Gastroesophageal sphincter (tissue), 4 donors: ENCODE measurements around the gene INO80B. TPM values are rescaled to one million over a fixed set of nuclear protein-coding genes. Genes with fewer than 3 reads are reported as not detected.
A peak's percentile ranks its signal among the peaks of the same experiment; 100 is the strongest.

Experiments used
- ATAC-seq: fragments of 150-250 bp; one replicate; pipeline ENCODE4 v1.9.1; 2016; ENCODE audit warnings: mild to moderate bottlenecking, moderate library complexity
- H3K27ac ChIP-seq, 4 donors: fragments of 200-600 bp; sonication (generic) in 3 of 4; 1 replicate in 3 of 4; 2 replicates in 1 of 4; pipeline ENCODE4 v1.5.1; 2016 to 2019
- H3K27me3 ChIP-seq: fragments of 200-600 bp; sonication (generic); one replicate; pipeline ENCODE4 v1.5.1; 2019
- H3K36me3 ChIP-seq, 2 donors: fragments of 200-600 bp; sonication (generic); one replicate each; pipeline ENCODE4 v1.5.1; 2019; ENCODE audit warnings: control low read depth in 1 of 2
- H3K4me1 ChIP-seq, 3 donors: fragments of 200-600 bp; sonication (generic); 1 replicate in 2 of 3; 2 replicates in 1 of 3; pipeline ENCODE4 v1.5.1; 2016 to 2019; ENCODE audit warnings: control low read depth in 2 of 3
- H3K4me3 ChIP-seq, 2 donors: fragments of 200-600 bp; sonication (generic); one replicate each; pipeline ENCODE4 v1.5.1; 2019; ENCODE audit warnings: mild to moderate bottlenecking in 1 of 2, moderate library complexity in 1 of 2
- H3K9me3 ChIP-seq, 3 donors: fragments of 200-600 bp; sonication (generic); one replicate each; pipeline ENCODE4 v1.5.1; 2017 to 2019; ENCODE audit warnings: control low read depth in 2 of 3
- CTCF ChIP-seq, 4 experiments: fragments of 200-600 bp in 2 of 4; fragments of 450-650 bp in 2 of 4; sonication (generic) in 1 of 4; IDR thresholded peaks; one replicate each; pipeline ENCODE4 v1.5.1; 2017 to 2019; ENCODE audit warnings: antibody characterized with exemption in 4 of 4, mild to moderate bottlenecking in 2 of 4, moderate library complexity in 2 of 4
- EP300 ChIP-seq: sonication (generic); formaldehyde crosslinking; IDR thresholded peaks from one replicate; pipeline ENCODE4 v1.6.1; 2017; ENCODE audit warnings: antibody characterized with exemption, mild to moderate bottlenecking
- POLR2A ChIP-seq, 2 donors: fragments of 450-650 bp; IDR thresholded peaks; one replicate each; pipeline ENCODE4 v1.6.1; 2017; ENCODE audit warnings: antibody characterized with exemption in 2 of 2, mild to moderate bottlenecking in 2 of 2, moderate library complexity in 1 of 2
- POLR2AphosphoS5 ChIP-seq: sonication (generic); formaldehyde crosslinking; IDR thresholded peaks from one replicate; pipeline ENCODE4 v1.6.1; 2017; ENCODE audit warnings: antibody characterized with exemption
- WGBS, 2 donors: methylation state at CpG; one replicate each; pipeline ENCODE4 v1.1.5; 2018; ENCODE audit warnings: low coverage in 1 of 2; 5-methylcytosine and 5-hydroxymethylcytosine counted together
- total RNA-seq, 4 donors: library from RNA; depleted of rRNA; stranded (reverse); fragments of >200 nt; gene quantifications; one replicate each; pipeline ENCODE4 v1.1.0, GENCODE V29; 2016

The INO80B gene
- total RNA-seq, 4 donors from 2014 or later, result 14.3 to 26.4 (median 19.2) TPM

- H3K27ac ChIP-seq, result peak overlapping the region in 3 of 4 donors; percentile 70 to 88 (median 84)
- TF ChIP-seq POLR2A (IDR thresholded peaks at IDR 0.05) (no peak), CTCF (IDR thresholded peaks at IDR 0.05) (no peak), POLR2AphosphoS5 (no peak), EP300 (no peak)
- ATAC-seq, result no peak
Observed at GRCh38 chr2:74439373-74439772, 15.5 kb upstream of the INO80B start.

DNA sequence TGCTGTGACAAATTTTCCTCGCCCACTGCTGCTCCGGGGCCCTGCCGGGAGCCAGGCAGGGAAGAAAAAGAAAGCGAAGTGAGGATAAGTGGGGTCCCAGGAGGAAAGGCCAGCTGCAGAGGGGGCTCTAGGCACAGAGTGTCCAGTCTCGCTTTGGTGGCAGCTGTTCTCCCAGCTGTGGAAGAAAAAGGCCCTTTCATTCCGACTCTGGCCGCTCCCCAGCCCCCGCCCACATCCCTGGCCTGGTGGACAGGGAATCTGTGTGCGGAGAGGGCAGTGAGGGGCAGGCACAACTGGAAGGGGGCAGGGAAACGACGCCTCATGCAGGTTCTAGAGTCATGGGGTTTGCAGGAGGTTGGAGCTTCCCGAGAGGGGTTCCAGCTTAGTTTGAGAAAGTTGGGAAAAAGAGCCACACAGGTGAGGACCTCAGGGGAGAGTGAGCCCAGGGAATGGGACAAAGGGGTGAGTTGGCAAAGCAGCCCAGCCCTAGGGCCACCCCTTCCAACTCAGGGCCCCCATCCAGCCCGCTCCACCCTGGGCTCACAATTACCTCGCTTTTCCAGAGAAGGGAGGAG is 15.0 kb upstream of the INO80B start:
- H3K4me3 ChIP-seq, result peak overlapping the region; percentile 48 to 49
- no peaks in the 10 kb centered on the region for H3K9me3 ChIP-seq
- ATAC-seq, result peak; percentile 56
- H3K27me3 ChIP-seq, result peaks cover 29% of the 10 kb centered on the region
- TF ChIP-seq POLR2AphosphoS5 (peak; percentile 21), EP300 (no peak), POLR2A (IDR thresholded peaks at IDR 0.05) (no peak), CTCF (IDR thresholded peaks at IDR 0.05) (no peak)
- H3K36me3 ChIP-seq, result no peaks in the 10 kb centered on the region
- 0 to 7% methylated on average over 3 to 4 of the region's 14 CpGs for WGBS, 2 donors
- H3K4me1 ChIP-seq, result peaks cover 0 to 66% (median 13%) of the 10 kb centered on the region in 3 donors
- H3K27ac ChIP-seq, result peak overlapping the region; percentile 15 to 88 (median 77)

More at GRCh38 chr2:74439373-74439772, 15.5 kb upstream of the INO80B start:
- WGBS, 2 donors, result 0% methylated on average over 1 of the region's 3 CpGs; no CpG with 5 or more reads in 1 of the 2 donors
- H3K27me3 ChIP-seq, result peaks cover 29% of the 10 kb centered on the region
- no peaks in the 10 kb centered on the region for H3K36me3 ChIP-seq
- peaks cover 0 to 66% (median 13%) of the 10 kb centered on the region in 3 donors for H3K4me1 ChIP-seq
- no peaks in the 10 kb centered on the region for H3K9me3 ChIP-seq
- peak overlapping the region; percentile 48 to 49 for H3K4me3 ChIP-seq

GRCh38 chr2:74440378-74441169 is 14.3 kb upstream of the INO80B start:
- Histone ChIP-seq H3K27ac (peak overlapping the region; percentile 15 to 88 (median 77)), H3K4me3 (peak overlapping the region; percentile 48 to 49), H3K36me3 (no peaks in the 10 kb centered on the region), H3K27me3 (peaks cover 29% of the 10 kb centered on the region), H3K4me1 (peaks cover 0 to 66% (median 13%) of the 10 kb centered on the region in 3 donors), H3K9me3 (no peaks in the 10 kb centered on the region)
- ATAC-seq, result peak; percentile 95
- TF ChIP-seq POLR2AphosphoS5 (peak; percentile 26), POLR2A (IDR thresholded peaks at IDR 0.05) (peak; percentile 22 to 37), CTCF (IDR thresholded peaks at IDR 0.05) (peak in 3 of 4 experiments; percentile 33 to 67 (median 57)), EP300 (no peak)
- WGBS, 2 donors, result no CpG with 5 or more reads among the region's 45 CpGs

DNA sequence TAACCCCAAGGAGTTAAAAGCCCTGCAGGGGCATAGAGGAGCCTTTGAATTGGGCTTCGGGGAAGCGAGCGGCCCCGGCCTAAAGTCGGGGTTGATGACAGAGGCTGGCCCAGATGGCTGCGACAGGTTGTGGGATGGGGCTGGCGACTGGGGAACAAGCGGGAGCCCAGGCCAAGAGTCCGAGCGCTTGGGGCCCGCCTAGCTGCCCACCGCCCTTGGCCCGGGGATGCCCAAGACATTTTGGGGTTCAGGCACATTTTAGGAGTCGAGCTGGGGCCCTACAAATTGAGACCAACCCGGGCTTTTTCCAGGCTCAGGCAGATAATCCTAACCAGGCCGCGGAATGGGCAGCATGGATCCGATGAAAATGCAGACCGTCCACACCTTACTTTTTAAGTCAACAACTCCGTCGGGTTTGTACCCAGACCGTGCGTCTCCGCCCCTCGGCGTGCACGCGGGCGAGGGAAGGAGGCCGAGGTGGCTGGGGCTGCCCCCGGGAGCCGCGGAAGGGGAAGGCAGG is 13.7 kb upstream of the INO80B start:
- Histone ChIP-seq H3K27ac (peak overlapping the region in 3 of 4 donors; percentile 70 to 88 (median 84)), H3K4me1 (peaks cover 0 to 60% (median 13%) of the 10 kb centered on the region in 3 donors), H3K27me3 (peaks cover 29% of the 10 kb centered on the region), H3K9me3 (no peaks in the 10 kb centered on the region), H3K36me3 (no peaks in the 10 kb centered on the region), H3K4me3 (peak overlapping the region; percentile 48 to 49)
- 15 to 64% methylated on average over 6 to 10 of the region's 33 CpGs for WGBS, 2 donors
- TF ChIP-seq POLR2A (IDR thresholded peaks at IDR 0.05), result no peak
- peak in 1 of 4 experiments; percentile 3 for TF ChIP-seq CTCF (IDR thresholded peaks at IDR 0.05)
- TF ChIP-seq EP300, result no peak
- ATAC-seq, result no peak
